OCI-LY1 (cell line): ENCODE results near the gene SLC17A9.

Source experiments
- H2AFZ ChIP-seq: fragments of 200-600 bp; sonication (generic), shearing (Covaris generic); 2 replicates; pipeline ENCODE4 v1.6.0; 2014; ENCODE audit warnings: antibody characterized with exemption, mild to moderate bottlenecking, low read length
- H3F3A ChIP-seq: fragments of 200-600 bp; sonication (generic), shearing (Covaris generic); 2 replicates; pipeline ENCODE4 v1.6.0; 2014; ENCODE audit warnings: mild to moderate bottlenecking, antibody characterized with exemption, low read length, moderate library complexity; ENCODE audit not compliant: insufficient read depth
- H3K27ac ChIP-seq: fragments of 200-600 bp; sonication (generic); 2 replicates; pipeline ENCODE4 v1.5.1; 2014; ENCODE audit warnings: low read length, mixed run types, mild to moderate bottlenecking, low read depth; ENCODE audit not compliant: poor library complexity, severe bottlenecking
- H3K27me3 ChIP-seq: fragments of 200-600 bp; sonication (generic); 2 replicates; pipeline ENCODE4 v1.6.0; 2014; ENCODE audit warnings: antibody characterized with exemption, mild to moderate bottlenecking, low read length, moderate library complexity; ENCODE audit not compliant: insufficient read depth
- H3K36me3 ChIP-seq: fragments of 200-600 bp; sonication (generic); 2 replicates; pipeline ENCODE4 v1.6.1; 2014; ENCODE audit warnings: mild to moderate bottlenecking, antibody characterized with exemption, low read length, moderate library complexity, mixed read lengths; ENCODE audit not compliant: insufficient read depth
- H3K4me1 ChIP-seq: fragments of 200-600 bp; sonication (generic); 2 replicates; pipeline ENCODE4 v1.5.1; 2014; ENCODE audit warnings: mild to moderate bottlenecking, low read length, moderate library complexity; ENCODE audit not compliant: insufficient read depth, severe bottlenecking
- H3K4me2 ChIP-seq: fragments of 200-600 bp; sonication (generic), shearing (Covaris generic); 2 replicates; pipeline ENCODE4 v1.6.1; 2014; ENCODE audit warnings: low read length
- H3K4me3 ChIP-seq: fragments of 200-600 bp; sonication (generic); 2 replicates; pipeline ENCODE4 v1.5.1; 2014; ENCODE audit warnings: low read length, low read depth, mild to moderate bottlenecking, mixed read lengths; ENCODE audit not compliant: poor library complexity, severe bottlenecking
- H3K79me2 ChIP-seq: fragments of 200-600 bp; shearing (Covaris generic); 2 replicates; pipeline ENCODE4 v1.6.1; 2016; ENCODE audit warnings: mixed run types, low read length, mixed read lengths; ENCODE audit not compliant: insufficient read depth
- H3K9ac ChIP-seq: fragments of 200-600 bp; sonication (generic), shearing (Covaris generic); 2 replicates; pipeline ENCODE4 v1.6.1; 2014; ENCODE audit warnings: mild to moderate bottlenecking, low read length, mixed read lengths
- H3K9me2 ChIP-seq: fragments of 200-600 bp; sonication (generic), shearing (Covaris generic); 2 replicates; pipeline ENCODE4 v1.6.1; 2014; ENCODE audit warnings: low read depth, mild to moderate bottlenecking, low read length, mixed read lengths
- H3K9me3 ChIP-seq: fragments of 200-600 bp; shearing (Covaris generic); 2 replicates; pipeline ENCODE4 v1.6.1; 2014; ENCODE audit warnings: low read length, mixed read lengths
- H4K20me1 ChIP-seq: fragments of 200-600 bp; sonication (generic), shearing (Covaris generic); 2 replicates; pipeline ENCODE4 v1.6.0; 2016; ENCODE audit warnings: mild to moderate bottlenecking, low read length; ENCODE audit not compliant: insufficient read depth
- CTCF ChIP-seq: fragments of 200-600 bp; sonication (generic), shearing (Covaris generic); IDR thresholded peaks from 2 replicates; pipeline ENCODE4 v1.5.1; 2017; ENCODE audit warnings: mild to moderate bottlenecking, antibody characterized with exemption, low read length, moderate library complexity, mixed read lengths
- EZH2 ChIP-seq: fragments of 200-600 bp; sonication (generic), shearing (Covaris generic); IDR thresholded peaks from 2 replicates; pipeline ENCODE4 v1.8.0; 2017; ENCODE audit warnings: borderline replicate concordance, mixed run types, mild to moderate bottlenecking, antibody characterized with exemption, low read length, moderate library complexity, mixed read lengths

Gene SLC17A9

GRCh38 chr20:62985444-62985778, 32.9 kb downstream of the SLC17A9 start:
- no peak overlapping the region for H2AFZ ChIP-seq
- H3K9me3 ChIP-seq: no peaks in the 10 kb centered on the region
- H3K27ac ChIP-seq: no peak overlapping the region
- H3K36me3 ChIP-seq: no peaks in the 10 kb centered on the region
- H3K4me1 ChIP-seq: peaks cover 8% of the 10 kb centered on the region
- H3K4me2 ChIP-seq: no peak overlapping the region
- no peaks in the 10 kb centered on the region for H4K20me1 ChIP-seq
- H3K4me3 ChIP-seq: no peak overlapping the region
- H3K9ac ChIP-seq: no peak overlapping the region
- H3K27me3 ChIP-seq: peaks cover 8% of the 10 kb centered on the region; the same call in 1 of the 2 replicates
- no peaks in the 10 kb centered on the region for H3K79me2 ChIP-seq
- TF ChIP-seq EZH2 (no peak), CTCF (no peak)
- no peaks in the 10 kb centered on the region for H3K9me2 ChIP-seq
- no peaks in the 10 kb centered on the region for H3F3A ChIP-seq

GRCh38 chr20:62986257-62986800, 33.8 kb downstream of the SLC17A9 start:
- Histone ChIP-seq H3K9ac (no peak overlapping the region), H3K9me2 (no peaks in the 10 kb centered on the region), H3K4me2 (no peak overlapping the region), H3K36me3 (no peaks in the 10 kb centered on the region), H3K27ac (no peak overlapping the region), H4K20me1 (no peaks in the 10 kb centered on the region), H3K27me3 (peaks cover 8% of the 10 kb centered on the region; the same call in 1 of the 2 replicates), H3K4me3 (no peak overlapping the region), H3K79me2 (no peaks in the 10 kb centered on the region), H3K4me1 (peaks cover 8% of the 10 kb centered on the region), H3F3A (no peaks in the 10 kb centered on the region), H2AFZ (no peak overlapping the region), H3K9me3 (no peaks in the 10 kb centered on the region)
- TF ChIP-seq CTCF (no peak), EZH2 (no peak)

- Histone ChIP-seq H3F3A (no peaks in the 10 kb centered on the region), H3K9me2 (no peaks in the 10 kb centered on the region), H3K9me3 (no peaks in the 10 kb centered on the region), H3K36me3 (no peaks in the 10 kb centered on the region), H3K9ac (no peak overlapping the region), H3K27ac (no peak overlapping the region), H2AFZ (no peak overlapping the region), H3K27me3 (peaks cover 8% of the 10 kb centered on the region; the same call in 1 of the 2 replicates), H3K4me2 (no peak overlapping the region), H3K4me1 (peaks cover 8% of the 10 kb centered on the region), H4K20me1 (no peaks in the 10 kb centered on the region), H3K4me3 (no peak overlapping the region), H3K79me2 (no peaks in the 10 kb centered on the region)
- TF ChIP-seq CTCF: no peak
- TF ChIP-seq EZH2: no peak
Observed at GRCh38 chr20:62987114-62987513, 34.6 kb downstream of the SLC17A9 start.
